Gastroesophageal sphincter (tissue), 4 donors: ENCODE results near the gene CDK4. TPM values are rescaled to one million over a fixed set of nuclear protein-coding genes. Genes with fewer than 3 reads are reported as not detected.

Source experiments
- ATAC-seq: fragments of 150-250 bp; one replicate; pipeline ENCODE4 v1.9.1; 2016; ENCODE audit warnings: mild to moderate bottlenecking, moderate library complexity
- H3K27ac ChIP-seq, 4 donors: fragments of 200-600 bp; sonication (generic) in 3 of 4; 1 replicate in 3 of 4; 2 replicates in 1 of 4; pipeline ENCODE4 v1.5.1; 2016 to 2019
- H3K27me3 ChIP-seq: fragments of 200-600 bp; sonication (generic); one replicate; pipeline ENCODE4 v1.5.1; 2019
- H3K36me3 ChIP-seq, 2 donors: fragments of 200-600 bp; sonication (generic); one replicate each; pipeline ENCODE4 v1.5.1; 2019; ENCODE audit warnings: control low read depth in 1 of 2
- H3K4me1 ChIP-seq, 3 donors: fragments of 200-600 bp; sonication (generic); 1 replicate in 2 of 3; 2 replicates in 1 of 3; pipeline ENCODE4 v1.5.1; 2016 to 2019; ENCODE audit warnings: control low read depth in 2 of 3
- H3K4me3 ChIP-seq, 2 donors: fragments of 200-600 bp; sonication (generic); one replicate each; pipeline ENCODE4 v1.5.1; 2019; ENCODE audit warnings: mild to moderate bottlenecking in 1 of 2, moderate library complexity in 1 of 2
- H3K9me3 ChIP-seq, 3 donors: fragments of 200-600 bp; sonication (generic); one replicate each; pipeline ENCODE4 v1.5.1; 2017 to 2019; ENCODE audit warnings: control low read depth in 2 of 3
- CTCF ChIP-seq, 4 experiments: fragments of 200-600 bp in 2 of 4; fragments of 450-650 bp in 2 of 4; sonication (generic) in 1 of 4; IDR thresholded peaks; one replicate each; pipeline ENCODE4 v1.5.1; 2017 to 2019; ENCODE audit warnings: antibody characterized with exemption in 4 of 4, mild to moderate bottlenecking in 2 of 4, moderate library complexity in 2 of 4
- EP300 ChIP-seq: sonication (generic); formaldehyde crosslinking; IDR thresholded peaks from one replicate; pipeline ENCODE4 v1.6.1; 2017; ENCODE audit warnings: antibody characterized with exemption, mild to moderate bottlenecking
- POLR2A ChIP-seq, 2 donors: fragments of 450-650 bp; IDR thresholded peaks; one replicate each; pipeline ENCODE4 v1.6.1; 2017; ENCODE audit warnings: antibody characterized with exemption in 2 of 2, mild to moderate bottlenecking in 2 of 2, moderate library complexity in 1 of 2
- POLR2AphosphoS5 ChIP-seq: sonication (generic); formaldehyde crosslinking; IDR thresholded peaks from one replicate; pipeline ENCODE4 v1.6.1; 2017; ENCODE audit warnings: antibody characterized with exemption
- WGBS, 2 donors: methylation state at CpG; one replicate each; pipeline ENCODE4 v1.1.5; 2018; ENCODE audit warnings: low coverage in 1 of 2; 5-methylcytosine and 5-hydroxymethylcytosine counted together
- total RNA-seq, 4 donors: library from RNA; depleted of rRNA; stranded (reverse); fragments of >200 nt; gene quantifications; one replicate each; pipeline ENCODE4 v1.1.0, GENCODE V29; 2016

The CDK4 gene
- total RNA-seq, 4 donors from 2014 or later, result 56.7 to 107 (median 101) TPM

GRCh38 chr12:57744777-57745484 lies 7.2 kb downstream of the CDK4 start, which contains the start of gene TSPAN31:
Gene TSPAN31 (plus strand): TSS chr12:57745039. CDS start chr12:57745155, 116 bp downstream.
- Histone ChIP-seq H3K36me3 (peaks cover 0 to 34% of the 10 kb centered on the region in 2 donors), H3K27me3 (peaks cover 23% of the 10 kb centered on the region), H3K9me3 (no peaks in the 10 kb centered on the region), H3K27ac (peak within 1 kb of the TSS; percentile 93 to 97 (median 94)), H3K4me1 (peaks cover 0 to 21% (median 6%) of the 10 kb centered on the region in 3 donors), H3K4me3 (peak within 1 kb of the TSS; percentile 85 to 90)
- whole genome bisulfite sequencing, 2 donors, result 0% methylated on average over 7 to 12 of the region's 29 CpGs
- peak; percentile 98 for ATAC-seq
- TF ChIP-seq POLR2A (IDR thresholded peaks at IDR 0.05) (peak in 1 of 2 donors; percentile 36), EP300 (no peak), CTCF (IDR thresholded peaks at IDR 0.05) (peak in 1 of 4 experiments; percentile 32), POLR2AphosphoS5 (peak; percentile 71)

- H3K27me3 ChIP-seq, result peaks cover 29% of the 10 kb centered on the region
- H3K27ac ChIP-seq, result peak overlapping the region; percentile 93 to 97 (median 94)
- H3K4me3 ChIP-seq, result peak overlapping the region; percentile 85 to 90
- 5 to 25% methylated on average over 2 to 18 of the region's 21 CpGs for WGBS, 2 donors
- TF ChIP-seq CTCF (IDR thresholded peaks at IDR 0.05), result no peak
- no peak for TF ChIP-seq POLR2A (IDR thresholded peaks at IDR 0.05)
- TF ChIP-seq POLR2AphosphoS5, result peak; percentile 12
- TF ChIP-seq EP300, result no peak
- ATAC-seq, result peak; percentile 83
- peaks cover 0 to 28% of the 10 kb centered on the region in 2 donors for H3K36me3 ChIP-seq
- H3K9me3 ChIP-seq, result no peaks in the 10 kb centered on the region
- H3K4me1 ChIP-seq, result peaks cover 0 to 21% (median 6%) of the 10 kb centered on the region in 3 donors
Observed at GRCh38 chr12:57744194-57744776, 7.8 kb downstream of the CDK4 start.

- TF ChIP-seq EP300 (no peak), CTCF (IDR thresholded peaks at IDR 0.05) (no peak), POLR2A (IDR thresholded peaks at IDR 0.05) (no peak), POLR2AphosphoS5 (no peak)
- peaks cover 0 to 23% of the 10 kb centered on the region in 2 donors for H3K36me3 ChIP-seq
- H3K27ac ChIP-seq, result peak overlapping the region in 2 of 4 donors; percentile 93 to 97
- WGBS, 2 donors, result 86 to 95% methylated on average over 1 to 2 of the region's 2 CpGs
- H3K4me3 ChIP-seq, result no peak overlapping the region
- ATAC-seq, result no peak
- H3K9me3 ChIP-seq, result no peaks in the 10 kb centered on the region
- H3K27me3 ChIP-seq, result peaks cover 34% of the 10 kb centered on the region
- peaks cover 0 to 25% (median 9%) of the 10 kb centered on the region in 3 donors for H3K4me1 ChIP-seq
Observed at GRCh38 chr12:57743769-57744168, 8.3 kb downstream of the CDK4 start.

- ATAC-seq, result no peak
- peaks cover 51% of the 10 kb centered on the region for H3K27me3 ChIP-seq
- WGBS, 2 donors, result 49 to 51% methylated on average over 9 to 10 of the region's 14 CpGs
- H3K4me3 ChIP-seq, result peak overlapping the region in 1 of 2 donors; percentile 33
- peak overlapping the region in 1 of 4 donors; percentile 34 for H3K27ac ChIP-seq
- peaks cover 4 to 41% (median 24%) of the 10 kb centered on the region in 3 donors for H3K4me1 ChIP-seq
- H3K36me3 ChIP-seq, result peaks cover 0 to 6% of the 10 kb centered on the region in 2 donors
- no peaks in the 10 kb centered on the region for H3K9me3 ChIP-seq
- TF ChIP-seq EP300, result no peak
- no peak for TF ChIP-seq POLR2AphosphoS5
- no peak for TF ChIP-seq CTCF (IDR thresholded peaks at IDR 0.05)
- TF ChIP-seq POLR2A (IDR thresholded peaks at IDR 0.05), result no peak
Observed at GRCh38 chr12:57741844-57742738, 10.0 kb downstream of the CDK4 start.
